GM12873 (cell line): ENCODE data around the gene GULP1.

Experiments
- TF ChIP-seq, protein P1 (sequence below): IDR thresholded peaks from 2 replicates; pipeline ENCODE4 v1.5.1; 2012; ENCODE audit warnings: low read depth, mild to moderate bottlenecking, moderate library complexity, low read length, control low read depth; ENCODE audit not compliant: insufficient read depth; ENCODE audit errors: missing control alignments

GULP1 gene

DNA sequence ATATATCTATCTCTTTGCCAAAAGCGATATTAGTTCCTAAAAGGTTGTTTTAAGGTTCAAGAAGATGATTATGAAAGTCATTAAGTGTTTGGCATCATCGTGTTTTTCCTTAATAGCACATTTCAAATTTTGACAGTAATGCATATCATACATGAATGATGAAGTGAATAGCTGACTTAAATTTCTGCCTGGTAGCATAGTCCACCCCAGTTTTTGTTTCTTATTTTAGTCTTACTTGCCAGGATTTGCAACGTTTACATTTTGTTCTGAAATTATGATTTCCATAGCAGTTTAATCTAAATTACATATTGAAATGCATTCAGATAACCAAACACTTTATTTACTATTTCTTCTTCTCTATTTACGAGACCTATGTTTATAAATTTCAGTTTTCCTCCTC, 201.1 kb downstream of the GULP1 start:
- TF ChIP-seq, protein P1, sequence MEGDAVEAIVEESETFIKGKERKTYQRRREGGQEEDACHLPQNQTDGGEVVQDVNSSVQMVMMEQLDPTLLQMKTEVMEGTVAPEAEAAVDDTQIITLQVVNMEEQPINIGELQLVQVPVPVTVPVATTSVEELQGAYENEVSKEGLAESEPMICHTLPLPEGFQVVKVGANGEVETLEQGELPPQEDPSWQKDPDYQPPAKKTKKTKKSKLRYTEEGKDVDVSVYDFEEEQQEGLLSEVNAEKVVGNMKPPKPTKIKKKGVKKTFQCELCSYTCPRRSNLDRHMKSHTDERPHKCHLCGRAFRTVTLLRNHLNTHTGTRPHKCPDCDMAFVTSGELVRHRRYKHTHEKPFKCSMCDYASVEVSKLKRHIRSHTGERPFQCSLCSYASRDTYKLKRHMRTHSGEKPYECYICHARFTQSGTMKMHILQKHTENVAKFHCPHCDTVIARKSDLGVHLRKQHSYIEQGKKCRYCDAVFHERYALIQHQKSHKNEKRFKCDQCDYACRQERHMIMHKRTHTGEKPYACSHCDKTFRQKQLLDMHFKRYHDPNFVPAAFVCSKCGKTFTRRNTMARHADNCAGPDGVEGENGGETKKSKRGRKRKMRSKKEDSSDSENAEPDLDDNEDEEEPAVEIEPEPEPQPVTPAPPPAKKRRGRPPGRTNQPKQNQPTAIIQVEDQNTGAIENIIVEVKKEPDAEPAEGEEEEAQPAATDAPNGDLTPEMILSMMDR, result no peak

DNA sequence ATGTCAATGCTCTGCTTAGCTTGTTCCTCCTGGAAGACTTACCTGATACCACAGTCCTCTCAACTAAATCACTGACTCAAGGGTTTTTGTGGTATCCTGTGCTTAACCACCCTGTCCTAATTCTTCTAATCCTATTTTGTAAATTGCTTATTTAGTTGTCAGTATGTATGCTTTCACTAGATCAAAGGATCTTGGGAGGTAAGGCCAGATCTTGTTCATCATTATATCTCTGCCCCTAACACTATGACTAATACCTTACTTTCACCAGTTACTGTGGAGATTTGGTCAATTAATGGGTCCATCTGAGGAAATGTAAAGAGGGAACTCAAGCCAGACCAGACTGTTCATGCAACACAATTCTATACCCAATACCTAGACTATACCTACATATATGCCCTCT, 203.2 kb downstream of the GULP1 start:
- TF ChIP-seq, protein P1, result no peak

DNA sequence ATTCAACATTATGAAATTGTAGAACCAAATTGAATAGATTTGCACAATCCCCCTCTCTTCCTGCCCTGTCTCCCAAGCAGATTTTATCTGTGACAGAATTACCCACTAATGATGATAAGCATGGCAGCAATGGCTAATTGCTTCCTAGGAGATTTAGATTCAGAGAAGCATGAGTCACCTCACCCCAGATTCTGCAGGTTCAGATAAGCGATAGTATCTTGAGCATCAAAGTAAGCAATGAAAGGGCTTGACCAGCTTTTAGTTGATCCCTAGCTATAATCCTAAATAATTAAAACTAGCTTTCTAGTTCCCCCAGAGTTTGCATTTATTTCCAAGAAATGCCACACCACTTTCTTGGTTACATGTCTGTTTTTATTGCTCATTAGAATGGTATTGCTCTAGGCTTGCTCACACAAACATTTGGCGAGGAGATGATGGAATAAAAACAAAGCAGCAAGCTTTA, 204.3 kb downstream of the GULP1 start:
- TF ChIP-seq, protein P1, result no peak

DNA sequence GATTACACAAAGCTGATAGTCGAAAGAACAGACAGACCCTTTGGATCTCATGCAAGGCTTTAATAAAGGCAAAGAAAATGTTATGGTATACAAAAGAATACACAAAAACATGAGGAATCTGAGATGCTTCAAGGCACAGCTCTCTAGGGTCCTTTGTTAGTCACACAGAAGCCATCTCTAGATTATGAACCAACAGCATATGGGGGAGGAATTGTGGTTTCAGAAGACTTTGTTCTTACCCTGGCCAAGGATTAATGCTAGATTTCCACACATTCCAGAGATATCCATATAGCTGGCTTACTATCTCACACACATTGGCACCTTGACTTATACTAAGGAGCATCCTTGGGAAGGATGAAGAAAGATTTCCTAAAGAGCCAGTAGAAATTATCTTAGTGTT, 206.1 kb downstream of the GULP1 start:
- TF ChIP-seq, protein P1, result no peak

DNA sequence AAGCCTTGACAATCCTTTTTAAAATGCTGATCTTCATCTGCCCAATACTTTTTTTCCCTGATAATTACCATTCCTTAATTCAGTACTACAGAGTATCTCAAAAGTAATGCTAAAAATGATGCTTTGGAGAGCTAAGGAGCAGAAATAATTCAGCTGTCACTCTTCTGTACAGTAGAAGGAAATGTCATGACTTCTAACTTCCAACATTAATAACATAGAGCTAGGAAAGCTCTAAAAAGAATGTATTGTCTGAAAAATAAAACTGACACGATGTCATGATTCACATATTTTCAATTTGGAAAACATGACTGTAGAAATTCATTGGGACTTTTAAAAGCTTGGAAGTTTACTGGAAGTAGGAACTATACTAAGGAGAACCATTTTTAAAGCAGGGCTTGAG, 212.3 kb downstream of the GULP1 start:
- TF ChIP-seq, protein P1, result no peak

DNA sequence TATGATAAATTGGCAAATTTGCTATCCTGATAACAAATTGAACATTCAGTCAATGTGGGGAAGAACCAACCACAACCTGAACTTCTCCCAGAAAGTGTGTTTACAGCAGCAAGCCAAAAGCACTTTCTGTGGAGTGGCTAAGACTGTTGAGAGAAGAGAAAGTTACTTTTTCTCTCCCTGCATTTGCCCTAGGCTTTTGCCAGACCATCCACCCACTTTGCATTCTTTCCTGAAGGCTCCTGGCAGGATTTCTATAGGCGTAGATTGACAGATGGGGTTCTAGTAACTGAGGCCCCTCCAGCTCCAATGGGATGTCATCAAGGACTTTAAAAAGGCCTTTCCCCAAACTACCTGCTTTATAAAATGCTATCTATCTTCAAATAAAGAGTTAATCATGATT, 215.2 kb downstream of the GULP1 start:
- TF ChIP-seq, protein P1, result no peak

DNA sequence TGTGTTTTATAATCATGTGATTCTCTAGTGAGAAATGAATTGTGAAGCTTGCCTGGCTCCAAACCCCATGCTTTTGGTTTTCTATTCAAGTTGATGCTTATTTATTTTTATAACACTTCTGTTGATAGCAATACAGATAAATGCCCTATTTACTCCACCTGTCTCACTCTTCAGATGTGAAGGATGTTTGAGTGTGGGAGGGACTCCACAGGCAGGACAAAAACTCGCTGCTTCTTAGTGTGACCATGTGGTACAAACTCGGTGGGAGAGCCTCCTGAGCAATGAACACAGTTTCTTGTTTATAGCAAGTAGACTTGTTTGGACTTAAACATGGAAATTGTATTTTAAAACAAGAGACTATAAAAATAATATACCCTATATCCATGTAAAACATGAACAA, 219.7 kb downstream of the GULP1 start:
- TF ChIP-seq, protein P1, result no peak

DNA sequence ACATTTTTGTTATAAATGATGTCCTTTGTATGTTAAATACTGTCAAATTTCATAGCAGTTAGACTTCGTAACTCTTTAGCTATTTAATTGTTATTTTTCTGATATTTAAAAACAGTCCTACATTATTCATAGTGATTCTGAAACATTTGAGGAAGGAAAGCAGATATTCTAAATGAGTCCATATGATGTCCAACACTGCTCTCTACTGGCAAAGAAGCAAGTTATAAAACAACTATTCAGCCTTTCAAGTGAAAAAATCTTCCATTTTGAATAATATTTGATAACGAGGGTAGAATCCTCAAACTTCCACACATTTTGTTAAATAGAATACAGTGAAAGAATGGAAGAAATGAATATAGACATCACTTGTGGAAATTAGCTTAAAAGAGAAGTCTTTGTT, 220.8 kb downstream of the GULP1 start:
- TF ChIP-seq, protein P1, result peak; percentile 27
